Ecto neural progenitor cell (in vitro differentiated cells): ENCODE measurements around the gene PAX8.

Source experiments
- DNase-seq: peaks from one replicate; pipeline ENCODE4 v3.0.0-alpha.2; 2018; ENCODE audit warnings: low spot score

The PAX8 gene

GRCh38 chr2:113202305-113203216 lies 76.2 kb downstream of the PAX8 start:
- peak; percentile 63 for DNase-seq

GRCh38 chr2:113201496-113202304 lies 77.0 kb downstream of the PAX8 start:
- DNase-seq: no peak

DNA sequence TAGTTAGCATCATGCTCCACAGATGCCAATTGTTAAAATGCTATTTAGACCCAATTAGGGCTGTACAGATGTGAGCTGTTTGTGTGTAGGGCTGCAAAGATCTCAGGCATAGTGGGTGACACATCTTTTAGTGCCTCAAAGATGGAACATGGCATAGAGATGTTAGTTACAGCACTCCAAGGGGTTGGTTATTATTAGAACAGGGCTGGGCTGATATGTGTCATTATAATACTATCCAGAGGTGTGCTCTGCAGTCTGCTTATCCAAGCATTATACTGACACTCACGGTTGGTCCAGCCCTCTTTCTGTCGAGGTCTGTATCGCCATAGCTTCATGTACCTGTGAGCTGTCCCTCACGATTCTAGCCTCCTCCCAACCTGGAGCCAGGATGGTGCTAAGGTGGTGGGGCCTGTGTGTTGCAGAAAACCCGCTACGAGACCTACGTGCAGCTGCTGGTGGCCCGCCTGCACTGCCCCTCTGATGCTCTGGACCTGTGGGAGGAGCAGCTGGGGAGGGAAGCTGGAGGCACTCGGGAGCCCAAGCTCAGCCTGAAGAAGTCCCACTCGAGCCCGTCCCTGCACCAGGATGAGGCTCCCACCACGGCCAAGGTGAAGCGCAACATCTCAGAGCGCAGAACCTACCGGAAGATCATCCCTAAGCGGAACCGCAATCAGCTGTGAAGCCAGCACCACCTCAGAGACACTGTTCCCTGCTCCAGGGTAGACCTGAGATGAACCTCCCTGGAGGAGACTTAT lies 77.8 kb downstream of the PAX8 start:
- DNase-seq: no peak

DNA sequence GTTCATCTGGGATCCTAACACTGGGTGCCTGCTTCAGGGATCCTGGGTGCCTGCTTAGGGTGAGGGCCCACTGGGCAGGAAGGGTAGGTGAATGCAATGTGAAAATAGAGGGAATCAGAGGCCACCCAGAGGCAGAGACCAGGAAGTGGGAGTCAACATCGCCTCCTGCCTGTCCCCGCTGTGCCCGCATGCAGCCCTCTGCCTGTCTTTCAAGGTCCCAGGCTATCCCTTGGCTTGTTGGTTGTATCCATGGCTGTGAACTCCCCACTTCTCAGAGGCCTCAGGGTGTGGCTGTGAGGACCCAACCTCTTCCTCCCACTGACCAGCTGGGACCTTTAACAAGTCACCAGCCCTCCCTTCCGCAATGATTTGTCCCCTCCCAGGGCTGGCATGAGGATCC lies 78.5 kb downstream of the PAX8 start:
- no peak for DNase-seq

- DNase-seq: peak; percentile 91
Measured at GRCh38 chr2:113198790-113199612, 79.7 kb downstream of the PAX8 start.

DNA sequence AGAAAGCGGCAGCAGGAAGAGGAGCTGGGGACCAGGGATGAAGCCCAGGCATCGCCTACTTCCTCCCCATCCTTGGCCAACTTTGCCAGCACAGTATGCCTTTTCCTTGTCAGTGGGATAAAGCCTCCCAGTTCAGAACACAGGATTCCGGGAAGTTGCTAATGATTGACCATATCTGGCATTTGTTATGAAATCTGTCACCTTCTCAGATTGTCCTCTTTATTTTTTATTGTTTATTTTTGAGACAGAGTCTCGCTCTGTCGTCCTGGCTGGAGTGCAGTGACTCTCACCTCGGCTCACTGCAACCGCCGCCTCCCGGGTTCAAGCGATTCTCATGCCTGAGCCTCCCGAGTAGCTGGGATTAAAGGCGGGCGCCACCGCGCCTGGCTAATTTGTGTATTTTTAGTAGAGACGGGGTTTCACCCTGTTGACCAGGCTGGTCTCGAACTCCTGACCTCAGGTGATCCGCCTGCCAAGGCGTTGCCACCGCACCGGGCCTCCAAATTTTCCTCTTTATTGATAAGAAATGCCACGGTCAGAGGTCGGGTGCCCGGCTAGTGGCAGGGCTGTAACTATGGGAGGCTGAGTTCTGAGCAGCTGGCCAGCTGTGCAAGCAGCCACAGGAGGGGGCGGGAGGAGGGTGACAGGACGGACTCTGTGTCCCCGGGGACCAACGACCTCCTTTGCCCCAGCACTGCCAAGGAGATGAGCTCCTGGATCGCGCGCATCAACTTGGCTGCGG lies 80.5 kb downstream of the PAX8 start:
- no peak for DNase-seq

- DNase-seq: no peak
Measured at GRCh38 chr2:113197347-113198047, 81.2 kb downstream of the PAX8 start.

- no peak for DNase-seq
Measured at GRCh38 chr2:113196839-113197238, 81.9 kb downstream of the PAX8 start.

- no peak for DNase-seq
Measured at GRCh38 chr2:113195923-113196501, 82.7 kb downstream of the PAX8 start.

DNA sequence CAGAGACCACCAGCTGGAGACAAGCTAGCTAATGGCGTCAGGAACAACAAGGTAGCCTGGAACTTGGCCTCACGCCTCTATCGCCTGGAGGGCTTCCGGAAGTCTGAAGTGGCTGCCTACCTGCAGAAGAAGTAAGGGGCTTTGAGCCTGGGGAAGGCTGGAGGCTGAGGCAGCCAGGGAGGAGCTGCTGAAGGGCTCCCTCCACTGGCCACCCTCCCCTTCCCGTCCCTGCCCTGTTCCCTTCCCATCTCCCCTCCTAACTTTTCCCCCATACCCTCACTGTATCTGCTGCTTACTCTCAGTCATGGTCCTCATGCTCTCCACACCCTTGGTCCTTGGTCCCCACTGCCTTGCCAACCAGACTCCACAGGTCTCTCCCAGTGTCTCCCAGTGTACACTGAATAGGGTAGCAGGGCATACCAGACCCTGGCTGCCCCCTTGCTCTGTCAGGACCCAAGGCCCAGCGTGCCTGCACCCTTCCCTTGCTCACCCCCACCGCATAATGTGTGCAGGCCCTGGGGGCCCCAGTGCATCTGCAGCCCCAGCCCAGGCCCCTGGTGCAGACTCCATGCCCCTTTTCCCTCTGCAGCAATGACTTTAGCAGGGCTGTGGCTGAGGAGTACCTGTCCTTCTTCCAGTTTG lies 86.1 kb downstream of the PAX8 start:
- DNase-seq: no peak

DNA sequence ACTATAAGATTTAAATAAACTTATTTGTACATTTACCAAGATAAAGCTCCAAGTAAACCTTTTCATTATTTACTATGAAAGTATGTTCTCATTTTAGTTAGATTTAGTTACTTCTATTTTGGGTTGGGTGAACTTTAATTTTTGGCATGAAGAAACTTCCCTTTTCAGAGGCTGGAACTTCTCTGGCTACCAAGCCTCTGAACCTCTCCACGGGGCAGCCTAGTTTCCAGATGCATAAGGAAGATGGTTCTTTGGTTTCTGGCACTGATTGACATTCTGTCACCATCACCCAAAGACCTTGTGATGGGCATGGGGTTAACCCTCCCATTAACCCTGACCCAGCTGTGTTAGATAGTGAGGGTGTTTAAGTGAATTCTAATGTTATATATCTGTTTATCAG lies 87.8 kb downstream of the PAX8 start:
- no peak for DNase-seq

GRCh38 chr2:113187771-113188170 lies 91.0 kb downstream of the PAX8 start:
- no peak for DNase-seq

DNA sequence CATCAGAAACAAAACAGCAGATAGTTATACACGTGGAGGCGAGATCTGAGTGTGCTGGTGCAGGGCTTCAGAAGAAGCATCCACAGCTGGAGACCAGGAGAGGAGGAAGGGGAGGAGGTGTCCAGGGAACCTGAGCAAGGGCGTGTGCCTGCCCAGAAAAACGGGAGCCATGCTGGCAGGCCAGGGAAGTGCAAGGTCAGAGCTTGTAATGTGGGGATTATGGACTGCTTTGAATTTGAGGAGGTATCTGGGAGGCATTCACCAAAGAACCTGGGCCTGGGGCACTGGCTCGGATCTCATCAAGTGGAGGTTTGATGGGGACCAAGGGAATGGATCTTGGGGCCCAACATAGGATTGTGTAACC lies 92.3 kb downstream of the PAX8 start:
- DNase-seq: no peak

DNA sequence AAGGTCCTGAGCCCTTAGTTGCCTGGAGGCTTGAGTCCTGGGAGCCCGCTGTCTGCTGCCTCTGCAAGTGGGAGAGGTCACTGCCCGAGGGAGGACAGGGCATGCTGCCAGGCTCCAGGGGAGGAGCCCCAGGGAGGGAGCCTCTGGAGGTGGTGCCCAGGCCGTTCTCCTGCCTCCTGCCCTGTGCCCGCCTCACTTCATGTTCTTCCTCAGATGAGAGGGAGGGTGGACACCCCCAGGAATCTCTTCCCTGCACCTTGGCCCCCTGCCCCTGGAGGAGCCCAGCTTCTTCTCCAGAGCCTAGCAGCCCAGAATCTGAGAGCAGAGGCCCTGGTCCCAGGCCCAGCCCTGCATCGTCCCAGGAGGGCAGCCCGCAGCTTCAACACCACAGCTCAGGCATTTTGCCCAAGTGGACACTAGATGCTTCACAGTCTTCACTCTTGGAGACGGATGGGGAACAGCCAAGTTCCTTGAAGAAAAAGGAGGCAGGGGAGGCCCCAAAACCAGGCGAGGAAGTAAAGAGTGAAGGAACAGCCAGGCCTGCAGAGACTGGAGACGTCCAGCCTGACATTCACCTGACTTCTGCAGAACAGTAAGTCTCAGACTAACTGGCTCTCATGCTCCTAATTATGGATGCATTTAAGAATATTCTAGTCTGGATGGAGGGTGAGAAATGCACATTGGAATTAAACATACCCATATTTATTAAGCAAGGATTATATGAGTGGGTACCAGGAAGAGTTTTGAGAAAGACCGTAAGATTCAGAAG lies 92.9 kb downstream of the PAX8 start:
- DNase-seq: no peak

- no peak for DNase-seq
Measured at GRCh38 chr2:113184531-113185230, 94.0 kb downstream of the PAX8 start.

DNA sequence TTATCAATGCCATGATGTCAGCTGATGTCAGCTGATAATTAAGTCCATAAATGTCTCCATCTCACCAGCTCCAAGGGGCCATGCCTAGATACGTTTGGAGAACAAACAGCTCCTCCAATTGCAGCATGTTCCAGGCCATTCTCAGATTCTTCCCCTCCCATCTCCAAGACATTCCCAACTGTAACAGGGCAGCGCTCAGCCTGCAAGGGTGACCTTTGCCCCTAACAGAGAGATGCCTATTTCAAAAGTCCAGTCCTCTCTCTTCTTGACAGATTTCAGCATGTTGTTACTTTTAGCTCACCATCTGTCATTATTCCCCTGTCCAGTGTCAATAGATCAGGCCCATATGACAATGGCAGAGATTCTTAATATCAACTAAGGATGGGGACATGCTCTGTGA lies 95.0 kb downstream of the PAX8 start:
- no peak for DNase-seq

DNA sequence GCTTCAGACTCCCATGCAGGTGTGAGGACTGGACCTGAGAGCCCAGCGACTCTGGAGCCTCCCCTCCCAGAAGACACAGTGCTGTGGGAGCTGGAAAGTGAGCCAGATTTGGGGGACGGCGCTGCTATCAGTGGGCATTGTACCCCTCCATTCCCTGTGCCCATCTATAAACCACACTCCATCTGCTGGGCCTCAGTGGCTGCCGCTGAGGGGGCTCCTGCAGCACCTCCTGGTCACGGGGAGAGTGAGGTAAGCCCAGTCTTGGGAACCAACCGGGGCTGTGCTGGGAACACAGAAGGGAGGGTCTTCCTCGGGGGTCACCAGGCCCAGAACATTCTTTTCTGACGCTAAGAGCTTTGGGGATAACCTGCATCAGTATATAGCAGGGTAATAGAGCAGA lies 95.5 kb downstream of the PAX8 start:
- no peak for DNase-seq
